Body of pancreas (tissue), 4 donors: ENCODE measurements around the gene TEKT3.

Experiments
- CTCF ChIP-seq, 7 experiments: fragments of 450-650 bp in 4 of 7; fragments of 200-600 bp in 3 of 7; sonication (generic) in 3 of 7; IDR thresholded peaks; one replicate each; pipeline ENCODE4 v1.5.1; 2016 to 2019; ENCODE audit warnings: antibody characterized with exemption in 7 of 7
- POLR2A ChIP-seq, 3 donors: fragments of 450-650 bp; IDR thresholded peaks; one replicate each; pipeline ENCODE4 v1.6.1; 2016; ENCODE audit warnings: antibody characterized with exemption in 3 of 3, mild to moderate bottlenecking in 2 of 3

GRCh38 chr17:15350777-15351477 is 9.5 kb upstream of the TEKT3 start:
- TF ChIP-seq CTCF (IDR thresholded peaks at IDR 0.05) (no peak), POLR2A (IDR thresholded peaks at IDR 0.05) (no peak)
